ENCODE measurements around the gene ST3GAL5. TPM values are rescaled to one million over a fixed set of nuclear protein-coding genes. Genes with fewer than 3 reads are reported as not detected.
A peak's percentile ranks its signal among the peaks of the same experiment; 100 is the strongest.

ST3GAL5 gene
- polyA plus RNA-seq, 1 of the 3 experiments (the other 2 are of a cell fraction) = 37.6 TPM

DNA sequence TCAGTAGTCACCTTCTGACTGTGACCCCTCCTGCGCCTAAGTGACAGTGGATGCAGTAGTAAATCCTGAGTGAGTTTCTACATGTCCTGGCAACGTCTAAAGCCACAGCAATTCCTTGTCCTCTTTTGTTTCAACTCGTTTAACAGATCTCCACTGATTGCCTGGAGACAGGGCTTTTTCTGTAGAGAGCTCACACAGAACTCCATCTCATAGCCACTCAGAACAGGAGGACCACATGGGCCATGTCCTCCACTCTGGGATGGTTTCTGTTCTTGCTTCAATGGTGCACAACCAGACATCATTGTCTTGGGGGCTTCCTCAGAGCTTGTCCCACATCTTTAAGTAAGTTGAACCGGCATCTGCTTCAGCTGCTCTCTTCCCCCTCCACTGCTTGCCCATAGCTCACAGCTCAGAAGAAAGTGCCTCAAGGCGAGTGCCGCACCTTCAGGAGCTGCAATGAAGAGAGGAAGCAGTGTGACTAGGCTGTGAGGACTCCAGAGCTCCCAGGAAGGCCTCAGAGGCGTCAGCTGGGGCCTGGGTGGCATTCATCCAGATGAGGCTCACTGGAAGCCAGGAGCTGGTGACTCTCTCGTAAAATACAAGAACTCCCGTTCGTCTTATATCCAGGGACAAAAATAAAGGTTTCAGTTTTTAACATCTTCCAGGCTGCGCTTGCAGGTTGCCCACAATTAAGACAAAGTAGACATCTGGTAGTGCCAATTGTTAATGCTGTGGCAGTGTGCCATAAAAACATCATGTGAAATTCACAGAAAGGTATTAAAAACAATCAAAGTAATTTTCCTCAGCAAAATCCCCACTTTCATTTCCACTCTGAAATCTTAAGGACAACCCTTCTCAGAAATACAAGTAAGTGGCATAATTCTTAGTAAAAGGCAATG is 37.3 kb downstream of the ST3GAL5 start:
- DNase-seq = no peak
- H3K27ac ChIP-seq (ENCODE audit: low read depth in 2 of 2, low read length in 1 of 2) = peak overlapping the region in 1 of 2 experiments; percentile 56; a peak in 1 of 4 replicates
- TF ChIP-seq SIN3A (IDR thresholded peaks at IDR 0.05; ENCODE audit: borderline replicate concordance, low read depth, low read length) (no peak), TCF12 (IDR thresholded peaks at IDR 0.05) (no peak), EZH2phosphoT487 (IDR thresholded peaks at IDR 0.05; ENCODE audit: borderline replicate concordance, low read depth) (no peak), MXI1 (IDR thresholded peaks at IDR 0.05; ENCODE audit: low read depth, low read length) (no peak), FOXJ3 (CRISPR knock-in tag; IDR thresholded peaks at IDR 0.05) (no peak), SMC3 (IDR thresholded peaks at IDR 0.05; ENCODE audit: low read depth, low read length) (no peak)
- TF ChIP-seq, protein P1, sequence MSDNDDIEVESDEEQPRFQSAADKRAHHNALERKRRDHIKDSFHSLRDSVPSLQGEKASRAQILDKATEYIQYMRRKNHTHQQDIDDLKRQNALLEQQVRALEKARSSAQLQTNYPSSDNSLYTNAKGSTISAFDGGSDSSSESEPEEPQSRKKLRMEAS (IDR thresholded peaks at IDR 0.05; ENCODE audit: low read depth) = no peak
- TF ChIP-seq, protein P2, sequence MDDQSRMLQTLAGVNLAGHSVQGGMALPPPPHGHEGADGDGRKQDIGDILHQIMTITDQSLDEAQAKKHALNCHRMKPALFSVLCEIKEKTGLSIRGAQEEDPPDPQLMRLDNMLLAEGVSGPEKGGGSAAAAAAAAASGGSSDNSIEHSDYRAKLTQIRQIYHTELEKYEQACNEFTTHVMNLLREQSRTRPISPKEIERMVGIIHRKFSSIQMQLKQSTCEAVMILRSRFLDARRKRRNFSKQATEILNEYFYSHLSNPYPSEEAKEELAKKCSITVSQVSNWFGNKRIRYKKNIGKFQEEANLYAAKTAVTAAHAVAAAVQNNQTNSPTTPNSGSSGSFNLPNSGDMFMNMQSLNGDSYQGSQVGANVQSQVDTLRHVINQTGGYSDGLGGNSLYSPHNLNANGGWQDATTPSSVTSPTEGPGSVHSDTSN (IDR thresholded peaks at IDR 0.05) = no peak
- TF ChIP-seq, protein P3, sequence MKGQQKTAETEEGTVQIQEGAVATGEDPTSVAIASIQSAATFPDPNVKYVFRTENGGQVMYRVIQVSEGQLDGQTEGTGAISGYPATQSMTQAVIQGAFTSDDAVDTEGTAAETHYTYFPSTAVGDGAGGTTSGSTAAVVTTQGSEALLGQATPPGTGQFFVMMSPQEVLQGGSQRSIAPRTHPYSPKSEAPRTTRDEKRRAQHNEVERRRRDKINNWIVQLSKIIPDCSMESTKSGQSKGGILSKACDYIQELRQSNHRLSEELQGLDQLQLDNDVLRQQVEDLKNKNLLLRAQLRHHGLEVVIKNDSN (IDR thresholded peaks at IDR 0.05; ENCODE audit: borderline replicate concordance, low read depth) = no peak
- no peaks in the 10 kb centered on the region for H3F3A ChIP-seq (replicated peaks; ENCODE audit: insufficient read depth)
- no peak overlapping the region for H3K4me2 ChIP-seq
- no peaks in the 10 kb centered on the region for H3K79me2 ChIP-seq (ENCODE audit: insufficient read depth)
- H3K4me3 ChIP-seq (ENCODE audit: low read depth in 2 of 2, low read length in 1 of 2) = no peak overlapping the region
- peaks cover 0 to 26% of the 10 kb centered on the region in 2 experiments; a peak in 2 of 4 replicates for H3K4me1 ChIP-seq (ENCODE audit: control insufficient read depth in 1 of 2, insufficient read depth in 2 of 2, low read depth in 1 of 2, low read length in 1 of 2)
- H3K9me3 ChIP-seq = 0 out of 2 replicates have a peak, but pooled peaks cover 5% of the 10 kb centered on the region
- no peak overlapping the region for H2AFZ ChIP-seq (ENCODE audit: low read depth)
- no peaks in the 10 kb centered on the region for H3K27me3 ChIP-seq (ENCODE audit: insufficient read depth)
- no peaks in the 10 kb centered on the region for H3K9me2 ChIP-seq
- H3K9ac ChIP-seq = no peak overlapping the region
- POLR2A ChIA-PET = no interaction called here
- H3K36me3 ChIP-seq (replicated peaks in 1 of 2; ENCODE audit: control insufficient read depth in 1 of 2, insufficient read depth in 2 of 2, low read length in 1 of 2) = peaks cover 31 to 46% of the 10 kb centered on the region in 2 experiments
- 88% methylated on average over 10 of the region's 11 CpGs for WGBS (ENCODE audit: low lambda C conversion rate)
- CTCF ChIA-PET = interaction anchor here (1.2 to 4.4 kb wide), 4 partner anchors 25 to 227 kb away, joined by 3 to 34 read pairs (median 8); partner anchors contain the start of gene ST3GAL5
- no peaks in the 10 kb centered on the region for H4K20me1 ChIP-seq (ENCODE audit: insufficient read depth)

DNA sequence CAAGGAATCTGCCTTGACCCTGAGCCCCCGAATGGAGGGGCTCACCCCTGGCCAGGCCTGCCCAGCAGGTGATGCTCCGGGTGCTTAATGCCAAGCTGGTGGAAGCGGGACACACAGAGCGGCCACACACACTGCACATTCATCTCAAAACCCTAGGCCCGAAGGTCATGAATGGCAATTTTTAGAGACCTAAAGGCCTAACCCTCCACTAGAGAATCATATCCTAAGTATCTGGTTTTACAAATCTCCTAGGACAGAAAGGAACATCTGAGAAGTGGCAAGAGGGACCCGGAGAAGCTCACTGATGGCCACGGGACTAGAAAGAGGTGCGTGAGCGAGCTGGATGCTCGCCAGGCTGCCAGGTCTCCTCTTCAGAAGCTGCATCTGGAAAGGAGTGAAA is 38.3 kb downstream of the ST3GAL5 start:
- Histone ChIP-seq H3F3A (replicated peaks; ENCODE audit: insufficient read depth) (no peaks in the 10 kb centered on the region), H4K20me1 (ENCODE audit: insufficient read depth) (no peaks in the 10 kb centered on the region), H3K9ac (no peak overlapping the region), H3K79me2 (ENCODE audit: insufficient read depth) (no peaks in the 10 kb centered on the region), H3K4me2 (no peak overlapping the region), H3K9me3 (0 out of 2 replicates have a peak, but pooled peaks cover 4% of the 10 kb centered on the region), H3K9me2 (no peaks in the 10 kb centered on the region), H3K36me3 (replicated peaks in 1 of 2; ENCODE audit: control insufficient read depth in 1 of 2, insufficient read depth in 2 of 2, low read length in 1 of 2) (peaks cover 21 to 47% of the 10 kb centered on the region in 2 experiments), H3K4me1 (ENCODE audit: control insufficient read depth in 1 of 2, insufficient read depth in 2 of 2, low read depth in 1 of 2, low read length in 1 of 2) (peaks cover 0 to 26% of the 10 kb centered on the region in 2 experiments; a peak in 2 of 4 replicates), H3K4me3 (ENCODE audit: low read depth in 2 of 2, low read length in 1 of 2) (no peak overlapping the region), H3K27me3 (ENCODE audit: insufficient read depth) (no peaks in the 10 kb centered on the region), H3K27ac (ENCODE audit: low read depth in 2 of 2, low read length in 1 of 2) (no peak overlapping the region), H2AFZ (ENCODE audit: low read depth) (no peak overlapping the region)
- TF ChIP-seq, protein P4, sequence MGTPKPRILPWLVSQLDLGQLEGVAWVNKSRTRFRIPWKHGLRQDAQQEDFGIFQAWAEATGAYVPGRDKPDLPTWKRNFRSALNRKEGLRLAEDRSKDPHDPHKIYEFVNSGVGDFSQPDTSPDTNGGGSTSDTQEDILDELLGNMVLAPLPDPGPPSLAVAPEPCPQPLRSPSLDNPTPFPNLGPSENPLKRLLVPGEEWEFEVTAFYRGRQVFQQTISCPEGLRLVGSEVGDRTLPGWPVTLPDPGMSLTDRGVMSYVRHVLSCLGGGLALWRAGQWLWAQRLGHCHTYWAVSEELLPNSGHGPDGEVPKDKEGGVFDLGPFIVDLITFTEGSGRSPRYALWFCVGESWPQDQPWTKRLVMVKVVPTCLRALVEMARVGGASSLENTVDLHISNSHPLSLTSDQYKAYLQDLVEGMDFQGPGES (IDR thresholded peaks at IDR 0.05; ENCODE audit: low read depth, low read length) = no peak
- TF ChIP-seq MEF2A (IDR thresholded peaks at IDR 0.05; ENCODE audit: borderline replicate concordance, low read depth) = no peak
- TF ChIP-seq TCF12 (IDR thresholded peaks at IDR 0.05) = no peak
- TF ChIP-seq, protein P2 (IDR thresholded peaks at IDR 0.05) = no peak
- TF ChIP-seq NFIC (IDR thresholded peaks at IDR 0.05; ENCODE audit: borderline replicate concordance) = no peak
- TF ChIP-seq MXI1 (IDR thresholded peaks at IDR 0.05; ENCODE audit: low read depth, low read length) = no peak
- TF ChIP-seq, protein P5, sequence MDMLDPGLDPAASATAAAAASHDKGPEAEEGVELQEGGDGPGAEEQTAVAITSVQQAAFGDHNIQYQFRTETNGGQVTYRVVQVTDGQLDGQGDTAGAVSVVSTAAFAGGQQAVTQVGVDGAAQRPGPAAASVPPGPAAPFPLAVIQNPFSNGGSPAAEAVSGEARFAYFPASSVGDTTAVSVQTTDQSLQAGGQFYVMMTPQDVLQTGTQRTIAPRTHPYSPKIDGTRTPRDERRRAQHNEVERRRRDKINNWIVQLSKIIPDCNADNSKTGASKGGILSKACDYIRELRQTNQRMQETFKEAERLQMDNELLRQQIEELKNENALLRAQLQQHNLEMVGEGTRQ (IDR thresholded peaks at IDR 0.05; ENCODE audit: borderline replicate concordance, low read depth, low read length) = no peak
- TF ChIP-seq FOXM1 (IDR thresholded peaks at IDR 0.05; ENCODE audit: low read depth) = no peak
- TF ChIP-seq TAF1 (IDR thresholded peaks at IDR 0.05; ENCODE audit: borderline replicate concordance, low read depth, low read length) = no peak
- no peak for TF ChIP-seq GATA2 (CRISPR knock-in tag; IDR thresholded peaks at IDR 0.05)
- TF ChIP-seq, protein P1 (IDR thresholded peaks at IDR 0.05; ENCODE audit: low read depth) = no peak
- TF ChIP-seq RCOR1 (IDR thresholded peaks at IDR 0.05; ENCODE audit: low read length) = no peak
- 91% methylated on average over 9 of the region's 10 CpGs for WGBS (ENCODE audit: low lambda C conversion rate)
- POLR2A ChIA-PET = no interaction called here
- DNase-seq = no peak
- CTCF ChIA-PET = interaction anchor here (1.2 to 4.4 kb wide), 4 partner anchors 23 to 143 kb away, joined by 3 to 34 read pairs (median 6); partner anchors contain the start of genes ATOH8 and ST3GAL5
